Kidney epithelial cell (primary cell): ENCODE data around the gene PCSK5. TPM values are rescaled to one million over a fixed set of nuclear protein-coding genes. Genes with fewer than 3 reads are reported as not detected.
"Not testable (repeated sequence)": the region's sequence is repeated elsewhere in the genome, so short reads cannot be mapped to it uniquely, and the experiment has no call there.

ENCODE experiments used
- DNase-seq: peaks from one replicate; pipeline ENCODE4 v3.0.0-alpha.2; 2010; ENCODE audit warnings: low read depth
- H3K27me3 ChIP-seq: 2 replicates; pipeline ENCODE4 v1.6.0; 2011; ENCODE audit warnings: low read length; ENCODE audit not compliant: control insufficient read depth, insufficient read depth
- H3K36me3 ChIP-seq: 2 replicates; pipeline ENCODE4 v1.5.1; 2011; ENCODE audit warnings: low read length; ENCODE audit not compliant: control insufficient read depth, insufficient read depth
- H3K4me3 ChIP-seq: 2 replicates; pipeline ENCODE4 v1.5.1; 2011; ENCODE audit warnings: low read depth, mild to moderate bottlenecking, control low read depth, low read length
- total RNA-seq: library from RNA; depleted of rRNA; stranded (reverse); fragments of >200 nt; gene quantifications from 2 replicates; pipeline ENCODE4 v1.2.3, GENCODE V29; 2015
- TF ChIP-seq, protein P1 (sequence below): IDR thresholded peaks from 2 replicates; pipeline ENCODE4 v1.5.1; 2011; ENCODE audit warnings: mild to moderate bottlenecking, moderate library complexity, low read length, control low read depth, inconsistent platforms; ENCODE audit not compliant: insufficient read depth, poor library complexity, severe bottlenecking

The PCSK5 gene
- total RNA-seq, 1 donor from 2014 or later: 3.8 TPM

DNA sequence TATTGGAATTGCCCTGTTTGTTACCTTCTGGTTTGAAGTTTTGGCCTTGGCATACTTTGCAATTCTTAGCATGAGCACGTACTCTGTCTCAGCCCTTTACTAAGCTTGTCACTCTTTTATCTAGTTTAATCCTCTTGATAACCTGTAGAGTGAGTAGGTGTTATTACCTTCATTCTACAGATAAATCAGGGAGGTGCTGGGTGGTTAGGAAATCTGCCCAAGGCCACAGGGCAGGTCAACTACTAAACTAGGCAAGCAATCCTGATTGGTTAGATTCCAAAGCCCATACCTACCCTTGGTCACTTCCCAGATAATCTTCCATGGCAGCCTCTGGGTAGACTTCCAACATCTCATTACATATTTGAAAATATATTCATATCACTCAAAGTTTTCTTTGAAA lies 65.7 kb downstream of the PCSK5 start:
- H3K4me3 ChIP-seq: no peak overlapping the region
- H3K36me3 ChIP-seq: no peaks in the 10 kb centered on the region
- DNase-seq: no peak
- TF ChIP-seq, protein P1, sequence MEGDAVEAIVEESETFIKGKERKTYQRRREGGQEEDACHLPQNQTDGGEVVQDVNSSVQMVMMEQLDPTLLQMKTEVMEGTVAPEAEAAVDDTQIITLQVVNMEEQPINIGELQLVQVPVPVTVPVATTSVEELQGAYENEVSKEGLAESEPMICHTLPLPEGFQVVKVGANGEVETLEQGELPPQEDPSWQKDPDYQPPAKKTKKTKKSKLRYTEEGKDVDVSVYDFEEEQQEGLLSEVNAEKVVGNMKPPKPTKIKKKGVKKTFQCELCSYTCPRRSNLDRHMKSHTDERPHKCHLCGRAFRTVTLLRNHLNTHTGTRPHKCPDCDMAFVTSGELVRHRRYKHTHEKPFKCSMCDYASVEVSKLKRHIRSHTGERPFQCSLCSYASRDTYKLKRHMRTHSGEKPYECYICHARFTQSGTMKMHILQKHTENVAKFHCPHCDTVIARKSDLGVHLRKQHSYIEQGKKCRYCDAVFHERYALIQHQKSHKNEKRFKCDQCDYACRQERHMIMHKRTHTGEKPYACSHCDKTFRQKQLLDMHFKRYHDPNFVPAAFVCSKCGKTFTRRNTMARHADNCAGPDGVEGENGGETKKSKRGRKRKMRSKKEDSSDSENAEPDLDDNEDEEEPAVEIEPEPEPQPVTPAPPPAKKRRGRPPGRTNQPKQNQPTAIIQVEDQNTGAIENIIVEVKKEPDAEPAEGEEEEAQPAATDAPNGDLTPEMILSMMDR: no peak
- H3K27me3 ChIP-seq: no peaks in the 10 kb centered on the region

DNA sequence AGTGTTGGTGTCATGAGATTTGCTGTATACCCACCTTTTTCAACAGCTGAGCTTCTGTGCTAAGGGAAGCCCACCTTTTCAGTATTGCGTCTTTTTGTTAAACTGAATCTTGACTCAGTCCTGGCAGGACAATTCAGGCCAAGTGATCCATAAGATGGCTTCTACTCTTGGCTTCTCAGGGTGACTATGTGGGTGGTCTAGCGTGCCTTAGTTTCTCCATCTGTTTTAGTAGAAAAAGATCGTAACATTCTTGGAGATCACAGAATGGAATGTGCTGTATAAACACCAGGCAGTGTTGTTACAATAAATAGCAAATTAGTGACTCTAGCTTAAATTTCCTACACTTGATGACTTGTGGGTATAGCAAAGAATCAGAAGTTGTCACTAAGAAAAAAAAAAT lies 66.6 kb downstream of the PCSK5 start:
- no peak overlapping the region for H3K4me3 ChIP-seq
- no peaks in the 10 kb centered on the region for H3K27me3 ChIP-seq
- no peaks in the 10 kb centered on the region for H3K36me3 ChIP-seq
- TF ChIP-seq, protein P1: no peak
- no peak for DNase-seq

DNA sequence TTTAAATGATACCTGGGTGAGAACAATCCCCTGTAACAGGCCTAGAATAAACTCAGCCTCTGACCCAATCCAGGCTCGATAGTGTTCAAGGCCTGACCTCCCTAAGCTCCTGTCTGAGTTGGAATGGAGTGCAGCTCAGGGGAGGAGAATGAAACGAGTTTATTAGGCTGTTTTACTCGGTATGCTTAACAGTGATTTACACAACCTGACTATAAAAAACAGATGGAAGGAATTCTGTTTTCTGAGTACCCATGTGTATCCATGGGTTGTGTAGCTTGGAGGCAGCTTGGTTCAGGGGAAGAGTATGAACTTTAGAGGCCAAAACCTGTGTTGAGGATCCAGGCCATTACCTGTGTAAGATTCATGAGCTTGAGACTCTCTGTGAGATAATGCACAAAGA lies 67.8 kb downstream of the PCSK5 start:
- no peaks in the 10 kb centered on the region for H3K27me3 ChIP-seq
- TF ChIP-seq, protein P1: no peak
- H3K4me3 ChIP-seq: no peak overlapping the region
- no peak for DNase-seq
- H3K36me3 ChIP-seq: no peaks in the 10 kb centered on the region

DNA sequence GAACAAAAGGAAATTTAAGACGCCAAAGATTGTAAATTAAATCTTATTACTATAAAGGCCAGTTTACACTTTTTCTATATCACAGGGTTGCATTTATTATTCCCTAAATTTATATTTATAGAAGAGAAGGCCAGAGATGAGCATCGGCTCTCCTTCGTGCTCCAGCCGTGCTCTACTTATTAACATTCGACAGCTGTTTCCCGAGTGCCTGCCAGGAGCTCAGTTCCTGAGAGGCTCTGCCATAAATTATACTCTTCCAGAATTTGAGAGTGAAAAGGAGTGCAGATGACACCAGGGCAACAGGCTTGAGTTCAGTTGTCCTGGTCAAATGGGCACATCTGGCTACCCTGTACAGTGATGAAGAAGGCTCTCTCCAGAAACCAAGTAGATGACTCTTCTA lies 70.1 kb downstream of the PCSK5 start:
- no peak overlapping the region for H3K4me3 ChIP-seq
- TF ChIP-seq, protein P1: no peak
- H3K36me3 ChIP-seq: no peaks in the 10 kb centered on the region
- H3K27me3 ChIP-seq: no peaks in the 10 kb centered on the region
- DNase-seq: no peak

DNA sequence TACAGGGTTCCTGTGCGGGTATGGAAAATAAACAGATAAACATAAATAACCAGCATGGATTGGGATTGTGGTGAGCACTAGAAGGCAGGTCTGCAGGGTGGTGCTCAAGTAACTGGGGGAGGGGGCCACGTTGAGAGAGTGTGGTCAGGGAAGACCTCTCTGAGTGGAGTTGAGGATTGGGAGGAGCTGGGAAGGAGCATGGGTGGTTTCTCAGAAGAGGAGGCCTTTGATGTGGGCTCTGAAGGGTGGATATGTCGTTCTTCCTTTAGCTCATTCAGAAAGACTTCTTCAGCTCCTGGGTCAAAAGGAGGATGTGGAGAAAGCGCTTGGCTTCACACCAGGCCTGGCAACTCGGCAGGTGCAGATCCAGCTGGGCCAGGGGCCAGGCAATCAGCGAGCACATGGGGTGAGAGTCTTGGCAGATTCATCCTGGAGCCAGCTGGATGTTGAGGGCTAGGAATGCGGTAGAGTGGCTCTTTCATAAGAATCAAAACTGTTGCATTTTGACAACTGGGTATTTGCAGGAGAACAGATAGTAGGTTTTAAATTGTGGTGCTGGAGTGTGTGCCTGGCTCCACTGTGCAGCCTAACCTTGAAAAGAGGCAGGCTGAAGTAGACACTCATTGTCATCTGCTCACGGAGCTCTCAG lies 71.7 kb downstream of the PCSK5 start:
- TF ChIP-seq, protein P1: no peak
- H3K4me3 ChIP-seq: no peak overlapping the region
- no peak for DNase-seq

DNA sequence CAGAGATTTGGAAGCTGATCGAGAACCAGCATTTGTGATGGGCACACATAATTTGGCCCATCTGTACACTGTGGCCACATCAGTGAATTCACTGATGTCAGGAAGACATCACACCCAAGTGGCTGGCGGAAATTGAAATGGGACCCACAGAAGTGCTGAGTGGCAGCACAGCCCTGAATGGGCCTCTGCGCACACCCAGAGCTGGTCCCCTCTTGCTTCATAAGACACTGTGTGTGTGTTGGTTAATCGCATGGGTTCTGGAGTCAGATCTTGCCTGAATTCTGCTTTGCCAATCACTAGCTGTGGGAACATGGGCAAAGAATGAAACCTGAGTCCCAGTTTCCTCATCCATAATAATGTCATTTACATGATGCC lies 72.2 kb downstream of the PCSK5 start:
- DNase-seq: no peak
- H3K36me3 ChIP-seq: no peaks in the 10 kb centered on the region
- TF ChIP-seq, protein P1: no peak
- no peak overlapping the region for H3K4me3 ChIP-seq
- H3K27me3 ChIP-seq: no peaks in the 10 kb centered on the region

More for the DNA sequence above, 71.7 kb downstream of the PCSK5 start:
- Histone ChIP-seq H3K36me3 (no peaks in the 10 kb centered on the region), H3K27me3 (no peaks in the 10 kb centered on the region)

DNA sequence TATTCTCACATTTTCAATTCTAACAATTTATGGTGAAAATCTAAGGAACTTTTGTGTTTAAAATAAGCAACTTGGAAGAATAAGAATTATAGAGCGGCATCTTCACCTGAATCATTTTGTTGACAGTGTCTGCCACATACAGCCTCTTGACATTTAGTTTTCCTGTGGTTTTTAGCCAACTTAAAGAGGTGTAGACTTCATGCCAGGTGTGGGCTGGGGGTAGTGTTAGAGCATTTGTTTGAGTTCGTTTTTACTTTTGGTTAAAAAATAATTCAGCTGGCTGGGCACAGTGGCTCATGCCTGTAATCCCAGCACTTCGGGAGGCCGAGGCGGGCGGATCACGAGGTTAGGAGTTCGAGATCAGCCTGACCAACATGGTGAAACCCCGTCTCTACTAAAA lies 72.8 kb downstream of the PCSK5 start:
- DNase-seq, H3K4me3 ChIP-seq, H3K27me3 ChIP-seq, H3K36me3 ChIP-seq: not testable (repeated sequence)
